ENCODE data around the gene POU2AF1.
"Not testable (repeated sequence)": the region's sequence is repeated elsewhere in the genome, so short reads cannot be mapped to it uniquely, and the experiment has no call there.

POU2AF1 gene

DNA sequence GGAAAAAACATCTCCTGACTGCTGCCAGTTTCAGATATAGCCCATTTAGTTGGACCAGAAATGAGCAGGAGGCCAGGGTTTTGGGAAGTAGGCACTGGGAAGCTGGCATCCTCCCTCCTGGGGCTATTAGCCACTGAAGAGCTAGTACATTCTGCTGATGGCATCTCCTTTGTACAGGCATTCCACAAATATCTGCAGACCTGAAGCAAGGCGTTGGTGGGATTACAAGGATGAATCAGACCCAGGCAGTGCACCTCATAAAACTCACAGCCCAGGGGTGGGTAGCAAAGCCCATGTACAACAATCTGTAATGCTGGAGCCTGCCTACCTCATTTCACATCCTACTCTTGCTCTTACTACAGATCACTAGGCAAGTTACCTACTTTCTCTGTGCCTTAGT lies 27.5 kb upstream of the POU2AF1 start:
- DNase-seq (ENCODE audit: extremely low spot score), result no peak
- TF ChIP-seq SP1 (IDR thresholded peaks at IDR 0.05) (no peak), SUZ12 (IDR thresholded peaks at IDR 0.05) (no peak), CTBP1 (IDR thresholded peaks at IDR 0.05; ENCODE audit: borderline replicate concordance) (no peak)
- POLR2A ChIA-PET, result no interaction called here
- CTCF ChIA-PET, result interaction anchor here (1.0 kb wide), 1 partner anchor 22 kb away, joined by 3 read pairs; no protein-coding TSS in a partner anchor

DNA sequence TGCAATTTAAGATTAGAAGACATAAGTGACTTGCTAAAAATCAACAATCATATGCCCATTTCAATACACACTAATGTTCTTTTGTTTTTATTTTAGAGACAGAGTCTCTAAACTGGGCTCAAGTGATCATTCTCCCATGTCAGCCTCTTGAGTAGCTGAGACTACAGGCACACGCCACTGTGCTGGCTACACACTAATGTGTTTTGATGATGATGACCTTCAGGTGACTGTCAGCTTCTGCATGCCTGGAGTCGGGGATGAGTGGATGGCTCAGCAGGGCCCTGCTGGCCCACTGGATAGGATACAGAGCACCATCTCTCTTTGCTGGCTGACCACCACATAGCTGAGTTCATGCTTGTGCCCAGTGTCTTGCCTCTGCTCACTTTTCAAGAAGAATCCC lies 27.0 kb upstream of the POU2AF1 start:
- DNase-seq (ENCODE audit: extremely low spot score), result no peak
- POLR2A ChIA-PET, result no interaction called here
- TF ChIP-seq FOXM1 (IDR thresholded peaks at IDR 0.05; ENCODE audit: borderline replicate concordance) (no peak), SUZ12 (IDR thresholded peaks at IDR 0.05) (no peak), FOXK2 (IDR thresholded peaks at IDR 0.05) (no peak), FOXA1 (IDR thresholded peaks at IDR 0.05) (no peak), BHLHE40 (IDR thresholded peaks at IDR 0.05; ENCODE audit: borderline replicate concordance) (no peak), TARDBP (IDR thresholded peaks at IDR 0.05) (no peak), LEF1 (IDR thresholded peaks at IDR 0.05; ENCODE audit: borderline replicate concordance) (no peak), ARNT (IDR thresholded peaks at IDR 0.05) (no peak), HDGF (IDR thresholded peaks at IDR 0.05; ENCODE audit: borderline replicate concordance) (no peak), ZNF384 (IDR thresholded peaks at IDR 0.05) (no peak), CTBP1 (IDR thresholded peaks at IDR 0.05; ENCODE audit: borderline replicate concordance) (no peak), L3MBTL2 (conservative IDR thresholded peaks at IDR 0.05) (no peak), ELF4 (IDR thresholded peaks at IDR 0.05) (no peak), NFRKB (IDR thresholded peaks at IDR 0.05) (no peak), SP1 (IDR thresholded peaks at IDR 0.05) (no peak)
- TF ChIP-seq, protein P1, sequence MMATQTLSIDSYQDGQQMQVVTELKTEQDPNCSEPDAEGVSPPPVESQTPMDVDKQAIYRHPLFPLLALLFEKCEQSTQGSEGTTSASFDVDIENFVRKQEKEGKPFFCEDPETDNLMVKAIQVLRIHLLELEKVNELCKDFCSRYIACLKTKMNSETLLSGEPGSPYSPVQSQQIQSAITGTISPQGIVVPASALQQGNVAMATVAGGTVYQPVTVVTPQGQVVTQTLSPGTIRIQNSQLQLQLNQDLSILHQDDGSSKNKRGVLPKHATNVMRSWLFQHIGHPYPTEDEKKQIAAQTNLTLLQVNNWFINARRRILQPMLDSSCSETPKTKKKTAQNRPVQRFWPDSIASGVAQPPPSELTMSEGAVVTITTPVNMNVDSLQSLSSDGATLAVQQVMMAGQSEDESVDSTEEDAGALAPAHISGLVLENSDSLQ (IDR thresholded peaks at IDR 0.05), result no peak
- CTCF ChIA-PET, result interaction anchor here (1.0 kb wide), 1 partner anchor 23 kb away, joined by 3 read pairs; no protein-coding TSS in a partner anchor

DNA sequence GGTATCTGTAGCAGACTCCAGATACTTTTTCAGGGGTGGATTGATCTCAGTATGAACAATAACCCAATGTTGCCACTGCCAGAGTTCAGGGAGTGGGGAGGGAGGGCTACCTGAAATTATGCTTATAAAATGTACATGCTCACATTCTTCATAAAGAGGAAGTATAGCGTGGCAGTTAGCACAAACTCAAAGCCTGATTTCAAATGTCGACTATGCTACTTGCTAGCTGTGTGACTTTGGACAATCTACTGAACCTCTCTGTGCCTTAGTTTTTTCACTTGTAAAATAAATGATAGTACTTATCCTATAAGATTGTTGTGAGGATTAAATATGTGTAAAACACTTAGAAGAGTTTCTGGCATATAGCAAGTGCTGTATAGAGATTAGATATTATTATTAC lies 26.5 kb upstream of the POU2AF1 start:
- ChIA-PET CTCF (no interaction called here), POLR2A (no interaction called here)
- TF ChIP-seq BHLHE40 (IDR thresholded peaks at IDR 0.05; ENCODE audit: borderline replicate concordance), result no peak
- no peak for TF ChIP-seq CTBP1 (IDR thresholded peaks at IDR 0.05; ENCODE audit: borderline replicate concordance)
- TF ChIP-seq FOXA1 (IDR thresholded peaks at IDR 0.05), result no peak
- TF ChIP-seq, protein P1 (IDR thresholded peaks at IDR 0.05), result no peak
- DNase-seq (ENCODE audit: extremely low spot score), result no peak

- POLR2A ChIA-PET, result no interaction called here
- CTCF ChIA-PET, result no interaction called here
- TF ChIP-seq SUZ12 (IDR thresholded peaks at IDR 0.05) (no peak), HDGF (IDR thresholded peaks at IDR 0.05; ENCODE audit: borderline replicate concordance) (no peak), L3MBTL2 (conservative IDR thresholded peaks at IDR 0.05) (no peak), FOXK2 (IDR thresholded peaks at IDR 0.05) (no peak), ARNT (IDR thresholded peaks at IDR 0.05) (no peak)
- TF ChIP-seq, protein P1 (IDR thresholded peaks at IDR 0.05), result no peak
Observed at GRCh38 chr11:111403051-111403726, 24.1 kb upstream of the POU2AF1 start.

GRCh38 chr11:111402411-111402810 lies 23.3 kb upstream of the POU2AF1 start:
- no peak for TF ChIP-seq BHLHE40 (IDR thresholded peaks at IDR 0.05; ENCODE audit: borderline replicate concordance)
- TF ChIP-seq FOXK2 (IDR thresholded peaks at IDR 0.05), result no peak
- TF ChIP-seq FOXM1 (IDR thresholded peaks at IDR 0.05; ENCODE audit: borderline replicate concordance), result no peak
- DNase-seq (ENCODE audit: extremely low spot score), result no peak
- ChIA-PET CTCF (no interaction called here), POLR2A (no interaction called here)

More at GRCh38 chr11:111403051-111403726, 24.1 kb upstream of the POU2AF1 start:
- DNase-seq (ENCODE audit: extremely low spot score), result no peak

DNA sequence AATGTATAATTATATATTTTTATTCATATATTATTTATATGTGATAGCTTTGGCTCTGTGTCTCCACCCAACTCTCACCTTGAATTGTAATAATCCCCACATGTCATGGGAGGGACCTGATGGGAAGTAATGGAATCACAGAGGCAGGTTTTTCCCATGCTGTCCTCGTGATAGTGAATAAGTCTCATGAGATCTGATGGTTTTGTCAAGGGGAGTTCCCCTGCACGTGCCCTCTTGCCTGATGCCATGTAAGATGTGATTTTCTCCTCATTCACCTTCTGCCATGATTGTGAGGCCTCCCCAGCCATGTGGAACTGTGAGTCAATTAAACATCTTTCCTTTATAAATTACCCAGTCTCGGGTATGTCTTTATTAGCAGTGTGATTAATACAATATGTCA lies 22.9 kb upstream of the POU2AF1 start:
- CTCF ChIA-PET; DNase-seq (ENCODE audit: extremely low spot score); POLR2A ChIA-PET: not testable (repeated sequence)

- TF ChIP-seq, protein P1 (IDR thresholded peaks at IDR 0.05), result no peak
- TF ChIP-seq FOXK2 (IDR thresholded peaks at IDR 0.05) (no peak), TARDBP (IDR thresholded peaks at IDR 0.05) (no peak), FOXM1 (IDR thresholded peaks at IDR 0.05; ENCODE audit: borderline replicate concordance) (no peak), CTBP1 (IDR thresholded peaks at IDR 0.05; ENCODE audit: borderline replicate concordance) (no peak), ARNT (IDR thresholded peaks at IDR 0.05) (no peak), SUZ12 (IDR thresholded peaks at IDR 0.05) (no peak), LEF1 (IDR thresholded peaks at IDR 0.05; ENCODE audit: borderline replicate concordance) (no peak), NFRKB (IDR thresholded peaks at IDR 0.05) (no peak), HDGF (IDR thresholded peaks at IDR 0.05; ENCODE audit: borderline replicate concordance) (no peak), ELF4 (IDR thresholded peaks at IDR 0.05) (no peak), BHLHE40 (IDR thresholded peaks at IDR 0.05; ENCODE audit: borderline replicate concordance) (no peak), SP1 (IDR thresholded peaks at IDR 0.05) (no peak), L3MBTL2 (conservative IDR thresholded peaks at IDR 0.05) (no peak), FOXA1 (IDR thresholded peaks at IDR 0.05) (no peak), ZNF384 (IDR thresholded peaks at IDR 0.05) (no peak)
- no peak for DNase-seq (ENCODE audit: extremely low spot score)
- ChIA-PET POLR2A (no interaction called here), CTCF (no interaction called here)
Observed at GRCh38 chr11:111400595-111400994, 21.5 kb upstream of the POU2AF1 start.

Measured in HEK293T (cell line).